Choroid plexus epithelial cell (primary cell): Measurements from ENCODE around the gene PARD3.

Experiments
- DNase-seq: peaks from one replicate; pipeline ENCODE4 v3.0.0-alpha.2; 2010; ENCODE audit warnings: low read depth
- H3K4me3 ChIP-seq: 2 replicates; pipeline ENCODE4 v1.5.1; 2011; ENCODE audit warnings: low read depth, mild to moderate bottlenecking, control low read depth, low read length, moderate library complexity
- CTCF ChIP-seq: conservative IDR thresholded peaks from 2 replicates; pipeline ENCODE4 v1.5.1; 2011; ENCODE audit warnings: low read depth, mild to moderate bottlenecking, control low read depth, inconsistent platforms, low read length, moderate library complexity

Gene PARD3

DNA sequence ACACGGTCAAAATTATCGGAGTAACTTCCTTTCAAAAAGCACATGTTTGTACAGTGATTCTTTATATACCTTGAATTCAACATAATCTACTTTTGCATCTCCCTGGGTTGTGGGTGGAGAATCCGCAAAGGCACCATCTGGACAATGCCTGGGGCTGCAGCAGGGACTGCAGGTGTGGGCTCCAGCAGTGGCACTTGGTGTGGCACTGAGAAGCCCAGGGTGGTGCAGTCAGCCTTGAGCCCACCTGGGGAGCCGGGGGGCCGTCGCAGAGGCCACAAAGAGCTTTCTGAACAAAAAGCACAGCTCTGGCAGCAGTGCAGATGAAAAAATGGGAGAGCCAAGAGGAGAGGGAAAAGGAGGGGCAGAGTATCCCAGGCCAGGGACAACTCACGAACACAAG lies 22.2 kb downstream of the PARD3 start:
- H3K4me3 ChIP-seq = no peak overlapping the region
- no peak for TF ChIP-seq CTCF
- no peak for DNase-seq

GRCh38 chr10:34791947-34792346 lies 23.1 kb downstream of the PARD3 start:
- no peak overlapping the region for H3K4me3 ChIP-seq
- no peak for TF ChIP-seq CTCF
- DNase-seq = no peak

DNA sequence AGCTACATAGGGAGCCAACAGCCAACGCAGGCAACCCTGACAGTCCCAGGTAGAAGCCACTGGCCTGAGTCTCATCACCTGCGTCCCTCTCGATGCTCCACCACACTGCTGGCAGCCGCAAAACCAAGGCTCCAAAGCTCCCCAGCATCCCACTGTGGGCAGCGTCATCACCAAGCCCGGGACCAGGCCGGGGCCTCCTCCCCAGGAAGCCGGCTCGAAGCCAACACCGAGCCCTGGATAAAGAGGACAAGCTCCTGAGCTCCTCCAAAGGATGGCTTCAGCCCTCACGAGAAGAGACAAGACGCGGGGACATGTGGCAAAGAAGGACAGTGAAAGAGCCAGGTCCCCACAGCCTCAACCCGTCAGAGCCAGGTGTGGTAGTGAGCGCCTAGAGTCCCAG lies 23.9 kb downstream of the PARD3 start:
- no peak for DNase-seq
- H3K4me3 ChIP-seq = no peak overlapping the region
- no peak for TF ChIP-seq CTCF

DNA sequence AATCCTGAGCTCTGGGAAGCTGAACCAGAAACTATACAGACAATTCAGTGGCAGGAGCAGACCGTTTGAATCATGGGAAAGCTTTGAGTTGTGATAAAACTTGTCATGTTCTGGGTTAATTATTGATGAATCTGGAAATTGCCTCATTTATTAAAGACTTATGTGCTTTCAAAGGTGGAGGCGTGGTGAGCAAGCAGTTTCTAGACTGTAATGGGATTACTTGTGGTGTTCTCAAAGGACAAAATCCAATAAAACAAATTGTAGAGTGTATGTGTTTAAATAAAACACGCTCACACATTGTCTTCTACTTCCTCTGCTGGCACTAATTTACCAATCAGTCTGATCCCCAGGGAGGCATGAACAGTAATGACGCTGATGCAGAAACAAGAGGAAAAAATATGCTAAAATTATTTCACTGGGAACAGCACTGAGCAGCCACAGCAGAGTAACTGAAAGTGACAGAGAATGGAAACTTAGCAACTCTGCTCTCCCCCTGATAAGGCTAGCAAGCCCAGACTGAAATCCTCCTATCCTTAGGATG lies 25.1 kb downstream of the PARD3 start:
- TF ChIP-seq CTCF = no peak
- H3K4me3 ChIP-seq = no peak overlapping the region
- no peak for DNase-seq

DNA sequence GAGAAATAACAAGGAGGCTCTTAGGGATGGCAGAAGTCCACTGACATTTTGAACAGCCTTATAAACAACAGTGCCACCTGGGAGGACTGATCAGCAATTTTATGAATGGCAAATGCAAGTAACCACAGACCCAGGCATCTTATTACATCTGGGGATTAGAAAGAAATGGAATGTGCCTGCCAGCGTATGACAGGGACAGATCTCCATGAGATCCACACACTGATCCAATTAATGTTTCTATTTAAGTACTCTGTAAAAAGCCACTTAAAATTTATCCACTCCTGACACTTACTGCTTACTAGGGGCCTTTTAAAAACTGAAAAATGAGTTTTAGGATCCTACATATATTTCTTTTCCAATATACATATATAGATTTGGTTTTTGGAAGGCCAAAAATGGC lies 28.6 kb downstream of the PARD3 start:
- H3K4me3 ChIP-seq = no peak overlapping the region
- no peak for DNase-seq
- no peak for TF ChIP-seq CTCF

GRCh38 chr10:34781711-34782110 lies 33.4 kb downstream of the PARD3 start:
- no peak for TF ChIP-seq CTCF
- no peak for DNase-seq
- H3K4me3 ChIP-seq = no peak overlapping the region

DNA sequence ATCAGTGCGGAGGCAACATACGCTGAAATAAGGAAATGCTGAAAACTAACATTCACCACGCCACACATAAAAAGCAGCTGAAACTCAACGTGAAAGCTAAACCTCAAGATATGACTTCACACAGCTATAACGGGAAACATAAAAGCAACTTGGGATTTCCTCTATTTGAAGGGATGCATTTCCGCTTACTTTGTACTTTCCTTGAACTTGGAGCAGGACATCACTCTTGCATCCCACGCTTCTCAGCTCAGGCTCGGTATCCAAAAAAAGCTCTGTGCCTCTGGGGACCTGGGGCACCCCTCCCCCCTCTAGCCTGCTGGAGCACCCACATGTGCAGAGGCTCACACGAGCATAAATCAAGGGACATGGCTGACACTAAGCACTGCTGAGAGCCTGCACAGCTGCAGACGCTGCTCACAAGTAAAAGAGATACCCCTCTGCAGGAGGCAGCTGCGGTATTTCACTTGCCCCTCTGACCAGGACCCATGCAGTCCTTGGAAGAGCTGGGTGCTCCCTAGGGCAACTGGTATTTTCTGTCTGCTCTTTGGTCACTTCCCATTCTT lies 34.2 kb downstream of the PARD3 start:
- DNase-seq = peak; percentile 71
- peak overlapping the region; percentile 34 for H3K4me3 ChIP-seq
- TF ChIP-seq CTCF = no peak
